Measurements from ENCODE around the gene LMF1. TPM values are rescaled to one million over a fixed set of nuclear protein-coding genes. Genes with fewer than 3 reads are reported as not detected.
A peak's percentile ranks its signal among the peaks of the same experiment; 100 is the strongest.

The LMF1 gene
- total RNA-seq, 2 donors from 2014 or later = 15.8 to 20.1 TPM

DNA sequence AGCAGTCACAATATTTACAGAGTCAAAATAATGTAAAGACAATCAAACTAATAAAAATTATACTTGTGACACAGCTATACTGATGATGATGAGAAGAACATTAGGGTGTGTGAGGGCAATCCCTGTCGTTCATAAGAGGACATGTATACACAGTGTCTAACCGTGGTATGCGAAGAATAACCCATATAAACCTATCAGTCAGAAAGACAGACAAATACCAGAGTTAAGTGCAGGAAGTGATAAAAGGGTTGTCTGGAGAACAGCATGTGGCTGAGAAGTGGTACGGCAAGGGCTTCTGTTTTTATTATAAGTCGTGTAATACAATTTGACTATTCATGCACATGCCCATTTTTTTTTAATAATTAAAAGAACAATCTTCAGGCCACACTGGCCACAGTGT, 46.7 kb downstream of the LMF1 start:
- H3K9me3 ChIP-seq = no peaks in the 10 kb centered on the region
- ATAC-seq = no peak
- H3K4me1 ChIP-seq = no peaks in the 10 kb centered on the region
- no peak for TF ChIP-seq POLR2A (IDR thresholded peaks at IDR 0.05)
- TF ChIP-seq, protein P1, sequence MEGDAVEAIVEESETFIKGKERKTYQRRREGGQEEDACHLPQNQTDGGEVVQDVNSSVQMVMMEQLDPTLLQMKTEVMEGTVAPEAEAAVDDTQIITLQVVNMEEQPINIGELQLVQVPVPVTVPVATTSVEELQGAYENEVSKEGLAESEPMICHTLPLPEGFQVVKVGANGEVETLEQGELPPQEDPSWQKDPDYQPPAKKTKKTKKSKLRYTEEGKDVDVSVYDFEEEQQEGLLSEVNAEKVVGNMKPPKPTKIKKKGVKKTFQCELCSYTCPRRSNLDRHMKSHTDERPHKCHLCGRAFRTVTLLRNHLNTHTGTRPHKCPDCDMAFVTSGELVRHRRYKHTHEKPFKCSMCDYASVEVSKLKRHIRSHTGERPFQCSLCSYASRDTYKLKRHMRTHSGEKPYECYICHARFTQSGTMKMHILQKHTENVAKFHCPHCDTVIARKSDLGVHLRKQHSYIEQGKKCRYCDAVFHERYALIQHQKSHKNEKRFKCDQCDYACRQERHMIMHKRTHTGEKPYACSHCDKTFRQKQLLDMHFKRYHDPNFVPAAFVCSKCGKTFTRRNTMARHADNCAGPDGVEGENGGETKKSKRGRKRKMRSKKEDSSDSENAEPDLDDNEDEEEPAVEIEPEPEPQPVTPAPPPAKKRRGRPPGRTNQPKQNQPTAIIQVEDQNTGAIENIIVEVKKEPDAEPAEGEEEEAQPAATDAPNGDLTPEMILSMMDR (IDR thresholded peaks at IDR 0.05) = no peak
- H3K27ac ChIP-seq = no peak overlapping the region
- no peaks in the 10 kb centered on the region for H3K27me3 ChIP-seq
- H3K36me3 ChIP-seq (replicated peaks in 1 of 2; ENCODE audit: insufficient read depth in 1 of 2, low read depth in 2 of 2) = no peaks in the 10 kb centered on the region
- 64 to 68% methylated on average over 5 of the region's 5 CpGs for WGBS, 2 donors
- intact Hi-C loops (cut with DNase I) = no loop called here
- no peak overlapping the region for H3K4me3 ChIP-seq
- DNase-seq = no peak

DNA sequence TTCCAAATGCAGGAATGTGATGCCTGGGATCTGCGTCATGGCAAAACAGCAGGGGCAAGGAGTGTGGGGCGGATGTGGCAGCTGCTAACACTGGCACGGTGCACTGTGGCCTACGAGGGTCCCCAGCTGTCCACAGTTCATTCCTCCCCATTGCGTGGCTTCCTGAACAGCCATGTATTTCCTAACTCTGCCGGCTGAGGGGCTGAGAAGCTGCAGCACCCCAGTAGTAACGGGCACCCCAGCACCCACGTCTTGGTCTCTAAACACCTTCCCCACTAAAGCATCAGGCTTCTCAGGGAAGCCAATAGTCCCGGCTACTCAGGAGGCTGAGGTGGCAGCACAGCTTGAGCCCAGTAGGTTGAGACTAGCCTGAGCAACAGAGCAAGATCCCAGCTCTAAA, 47.6 kb downstream of the LMF1 start:
- no peak for DNase-seq

DNA sequence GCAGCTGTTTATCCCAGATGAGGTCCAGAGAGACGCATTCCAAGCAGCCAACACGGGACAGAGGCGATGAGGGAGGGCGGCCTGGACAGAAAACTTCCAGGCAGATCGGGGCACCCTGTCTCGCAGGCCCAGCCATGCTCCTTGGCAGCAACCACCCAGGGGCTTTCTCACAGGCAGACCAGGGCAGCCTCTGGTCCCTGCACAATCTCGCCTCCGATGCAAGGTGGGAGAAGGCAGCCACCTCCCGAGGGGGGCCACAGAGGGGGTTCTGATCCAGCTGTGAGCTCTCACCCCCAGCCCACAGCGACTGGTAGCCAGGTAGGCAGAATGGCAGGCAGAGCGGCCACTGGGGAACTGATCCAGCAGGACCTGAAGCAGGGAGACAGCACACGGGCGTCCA, 48.7 kb downstream of the LMF1 start:
- H3K27ac ChIP-seq = no peak overlapping the region
- DNase-seq = no peak
- WGBS, 2 donors = 90 to 95% methylated on average over 12 to 13 of the region's 13 CpGs
- ATAC-seq = no peak
- no peaks in the 10 kb centered on the region for H3K4me1 ChIP-seq
- H3K9me3 ChIP-seq = no peaks in the 10 kb centered on the region
- intact Hi-C loops (cut with DNase I) = no loop called here
- H3K27me3 ChIP-seq = no peaks in the 10 kb centered on the region
- H3K36me3 ChIP-seq (replicated peaks in 1 of 2; ENCODE audit: insufficient read depth in 1 of 2, low read depth in 2 of 2) = no peaks in the 10 kb centered on the region
- H3K4me3 ChIP-seq = no peak overlapping the region
- TF ChIP-seq POLR2A (IDR thresholded peaks at IDR 0.05) = no peak
- TF ChIP-seq, protein P1 (IDR thresholded peaks at IDR 0.05) = no peak

More for the DNA sequence above, 47.6 kb downstream of the LMF1 start:
- H3K27me3 ChIP-seq = no peaks in the 10 kb centered on the region
- H3K9me3 ChIP-seq = no peaks in the 10 kb centered on the region
- ATAC-seq = no peak
- H3K4me1 ChIP-seq = no peaks in the 10 kb centered on the region
- TF ChIP-seq POLR2A (IDR thresholded peaks at IDR 0.05) = no peak
- H3K36me3 ChIP-seq (replicated peaks in 1 of 2; ENCODE audit: insufficient read depth in 1 of 2, low read depth in 2 of 2) = no peaks in the 10 kb centered on the region
- H3K27ac ChIP-seq = no peak overlapping the region
- intact Hi-C loops (cut with DNase I) = no loop called here
- H3K4me3 ChIP-seq = no peak overlapping the region
- whole genome bisulfite sequencing, 2 donors = 97 to 98% methylated on average over 8 to 9 of the region's 9 CpGs

DNA sequence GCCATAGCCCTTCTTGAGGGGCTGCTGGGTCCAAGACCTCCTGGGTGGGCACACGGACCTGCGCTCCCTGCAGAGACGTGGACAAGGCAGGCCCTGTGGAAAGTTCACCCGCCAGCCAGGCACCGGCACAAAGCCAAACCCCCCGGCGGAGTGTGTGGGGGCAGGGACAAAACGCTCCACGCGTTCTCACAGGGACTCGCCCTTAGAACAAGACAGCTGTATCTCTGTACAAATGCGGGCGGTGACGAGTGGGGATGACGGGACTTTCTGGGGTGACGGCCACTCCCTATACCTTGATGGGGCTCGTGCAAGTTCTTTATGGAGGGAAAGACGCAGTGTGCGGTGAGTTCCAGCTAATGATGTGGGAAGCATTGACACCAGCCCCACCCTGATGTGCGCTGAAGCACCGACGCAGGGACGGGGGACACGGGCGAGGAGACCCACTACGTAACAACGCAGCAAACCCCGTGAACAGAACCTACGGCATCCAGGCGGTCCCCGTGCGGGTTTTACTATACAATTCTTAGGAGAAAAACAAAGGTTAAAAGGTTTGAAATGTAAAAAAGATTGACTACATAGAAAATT, 49.4 kb downstream of the LMF1 start:
- H3K4me3 ChIP-seq = no peak overlapping the region
- no peaks in the 10 kb centered on the region for H3K36me3 ChIP-seq (replicated peaks in 1 of 2; ENCODE audit: insufficient read depth in 1 of 2, low read depth in 2 of 2)
- no peak overlapping the region for H3K27ac ChIP-seq
- H3K4me1 ChIP-seq = no peaks in the 10 kb centered on the region
- H3K9me3 ChIP-seq = no peaks in the 10 kb centered on the region
- WGBS, 2 donors = 95 to 96% methylated on average over 25 to 32 of the region's 32 CpGs
- DNase-seq (no peak), ATAC-seq (no peak)
- H3K27me3 ChIP-seq = no peaks in the 10 kb centered on the region
- intact Hi-C loops (cut with DNase I) = no loop called here
- TF ChIP-seq, protein P1 (IDR thresholded peaks at IDR 0.05) = no peak
- TF ChIP-seq POLR2A (IDR thresholded peaks at IDR 0.05) = no peak

DNA sequence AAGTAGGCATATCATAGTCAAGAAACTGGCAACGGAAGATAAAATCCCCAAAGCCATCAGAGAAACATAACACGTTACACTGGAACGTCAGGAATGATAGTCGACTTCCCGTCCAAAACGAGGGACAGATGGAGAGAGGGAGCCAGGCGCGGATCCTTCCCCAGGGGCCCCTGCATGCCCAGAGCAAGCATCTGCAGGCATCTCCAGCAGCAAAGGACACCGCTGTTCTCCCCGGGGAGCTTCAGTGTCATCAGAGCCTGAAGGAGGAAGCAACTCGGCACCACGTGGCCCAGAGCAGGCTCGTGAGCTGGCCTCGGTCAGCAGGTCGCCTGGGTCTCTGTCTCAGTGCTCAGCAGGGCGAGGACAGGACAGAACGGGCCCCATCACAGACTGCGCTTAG, 50.1 kb downstream of the LMF1 start:
- TF ChIP-seq, protein P1 (IDR thresholded peaks at IDR 0.05) = no peak
- TF ChIP-seq POLR2A (IDR thresholded peaks at IDR 0.05) = no peak
- Histone ChIP-seq H3K36me3 (replicated peaks in 1 of 2; ENCODE audit: insufficient read depth in 1 of 2, low read depth in 2 of 2) (no peaks in the 10 kb centered on the region), H3K4me1 (no peaks in the 10 kb centered on the region), H3K9me3 (no peaks in the 10 kb centered on the region), H3K4me3 (no peak overlapping the region), H3K27ac (peak overlapping the region in 2 of 4 donors; percentile 43), H3K27me3 (no peaks in the 10 kb centered on the region)
- intact Hi-C loops (cut with DNase I) = no loop called here
- WGBS, 2 donors = 93 to 94% methylated on average over 7 to 18 of the region's 18 CpGs
- ATAC-seq (no peak), DNase-seq (peak in 2 of 4 donors; percentile 23 to 30)
